NCI-H2196 (cell line): ENCODE data around the gene EIF4G1.

Experiments used
- DNase-seq: peaks from one replicate; lab custom pipeline; 2025; ENCODE audit not compliant: unreplicated experiment; lab: John Stamatoyannopoulos, UW

EIF4G1 gene

DNA sequence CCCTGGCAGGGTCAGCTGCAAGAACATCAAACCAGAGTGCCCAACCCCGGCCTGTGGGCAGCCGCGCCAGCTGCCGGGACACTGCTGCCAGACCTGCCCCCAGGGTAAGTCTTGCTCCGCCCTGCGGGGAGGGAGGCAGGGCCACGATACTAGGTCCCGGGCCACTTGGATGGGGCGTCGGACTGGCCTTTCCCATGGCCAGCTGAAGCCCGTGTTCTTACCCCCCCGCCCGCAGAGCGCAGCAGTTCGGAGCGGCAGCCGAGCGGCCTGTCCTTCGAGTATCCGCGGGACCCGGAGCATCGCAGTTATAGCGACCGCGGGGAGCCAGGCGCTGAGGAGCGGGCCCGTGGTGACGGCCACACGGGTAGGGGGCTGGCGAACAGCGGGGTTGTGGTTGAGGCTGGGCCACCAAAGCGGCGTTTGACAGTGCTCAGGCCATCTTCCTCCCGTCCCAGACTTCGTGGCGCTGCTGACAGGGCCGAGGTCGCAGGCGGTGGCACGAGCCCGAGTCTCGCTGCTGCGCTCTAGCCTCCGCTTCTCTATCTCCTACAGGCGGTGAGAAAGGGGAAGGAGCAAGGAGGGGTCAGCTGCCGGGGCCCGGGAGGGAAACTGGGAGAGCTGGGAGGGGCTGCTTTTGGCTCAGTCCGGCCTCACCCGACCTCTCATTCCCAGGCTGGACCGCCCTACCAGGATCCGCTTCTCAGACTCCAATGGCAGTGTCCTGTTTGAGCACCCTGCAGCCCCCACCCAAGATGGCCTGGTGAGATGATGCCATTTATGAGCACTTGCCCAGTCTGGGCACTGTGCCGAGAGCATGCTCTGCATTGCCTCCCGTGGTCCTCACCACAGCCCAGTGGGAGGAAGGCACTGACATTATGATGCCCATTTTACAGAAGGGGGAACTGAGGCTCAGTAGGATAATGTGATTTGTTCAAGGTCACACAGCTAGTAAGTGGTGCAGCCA, 67.1 kb downstream of the EIF4G1 start:
- no peak for DNase-seq

DNA sequence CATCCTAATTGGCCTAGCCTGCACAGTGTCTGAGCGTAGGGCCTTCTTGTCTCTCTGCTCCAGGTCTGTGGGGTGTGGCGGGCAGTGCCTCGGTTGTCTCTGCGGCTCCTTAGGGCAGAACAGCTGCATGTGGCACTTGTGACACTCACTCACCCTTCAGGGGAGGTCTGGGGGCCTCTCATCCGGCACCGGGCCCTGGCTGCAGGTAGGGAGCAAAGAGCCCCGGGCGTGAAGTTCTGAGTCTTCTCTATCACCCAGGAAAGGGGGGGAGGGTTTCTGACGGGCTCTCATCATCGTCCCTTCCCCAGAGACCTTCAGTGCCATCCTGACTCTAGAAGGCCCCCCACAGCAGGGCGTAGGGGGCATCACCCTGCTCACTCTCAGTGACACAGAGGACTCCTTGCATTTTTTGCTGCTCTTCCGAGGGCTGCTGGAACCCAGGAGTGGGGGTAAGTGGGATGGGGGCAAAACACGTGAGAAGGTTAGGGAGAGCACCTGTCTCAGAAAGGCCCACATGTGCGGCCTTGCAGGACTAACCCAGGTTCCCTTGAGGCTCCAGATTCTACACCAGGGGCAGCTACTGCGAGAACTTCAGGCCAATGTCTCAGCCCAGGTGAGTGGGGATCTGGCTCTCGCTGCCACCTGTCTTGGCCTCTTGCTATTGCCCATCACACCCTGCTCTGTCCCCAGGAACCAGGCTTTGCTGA, 68.1 kb downstream of the EIF4G1 start:
- no peak for DNase-seq

DNA sequence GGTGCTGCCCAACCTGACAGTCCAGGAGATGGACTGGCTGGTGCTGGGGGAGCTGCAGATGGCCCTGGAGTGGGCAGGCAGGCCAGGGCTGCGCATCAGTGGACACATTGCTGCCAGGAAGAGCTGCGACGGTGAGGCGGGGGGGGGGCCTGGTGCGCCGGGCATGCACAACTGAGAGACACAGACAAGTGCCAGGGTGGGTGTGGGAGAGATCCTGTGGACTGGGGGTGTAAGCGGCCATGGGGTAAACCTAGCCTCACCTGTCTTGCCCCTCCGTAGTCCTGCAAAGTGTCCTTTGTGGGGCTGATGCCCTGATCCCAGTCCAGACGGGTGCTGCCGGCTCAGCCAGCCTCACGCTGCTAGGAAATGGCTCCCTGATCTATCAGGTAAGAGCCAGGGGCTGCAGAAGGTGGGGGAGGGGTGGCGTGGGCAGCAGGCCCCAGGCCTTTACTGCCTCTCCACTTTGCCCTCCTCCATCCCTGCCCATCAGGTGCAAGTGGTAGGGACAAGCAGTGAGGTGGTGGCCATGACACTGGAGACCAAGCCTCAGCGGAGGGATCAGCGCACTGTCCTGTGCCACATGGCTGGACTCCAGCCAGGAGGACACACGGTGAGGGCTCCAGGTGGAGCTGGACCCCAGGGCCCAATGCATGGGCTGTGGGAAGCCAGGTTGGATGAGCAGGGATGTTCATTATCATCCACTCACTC, 68.8 kb downstream of the EIF4G1 start:
- DNase-seq, result no peak

DNA sequence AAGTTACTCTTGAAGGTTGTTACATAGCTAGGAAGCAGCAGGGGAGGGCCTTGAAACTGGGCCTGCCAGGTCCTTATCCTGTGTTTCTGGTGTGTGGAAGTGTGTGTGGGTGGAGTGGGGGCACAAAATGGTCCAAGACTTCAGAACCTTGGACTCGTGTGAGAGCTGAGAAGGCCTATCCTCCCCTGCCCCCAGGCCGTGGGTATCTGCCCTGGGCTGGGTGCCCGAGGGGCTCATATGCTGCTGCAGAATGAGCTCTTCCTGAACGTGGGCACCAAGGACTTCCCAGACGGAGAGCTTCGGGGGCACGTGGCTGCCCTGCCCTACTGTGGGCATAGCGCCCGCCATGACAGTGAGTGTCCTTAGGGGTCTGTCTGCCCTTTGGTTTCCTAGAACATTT, 69.9 kb downstream of the EIF4G1 start:
- no peak for DNase-seq
